PC-3 (cell line): ENCODE measurements around the gene PLXNB2.
"Not testable (repeated sequence)": the region's sequence is repeated elsewhere in the genome, so short reads cannot be mapped to it uniquely, and the experiment has no call there.

ENCODE experiments used
- CTCF ChIP-seq: fragments of 300-600 bp; sonication (generic); conservative IDR thresholded peaks from 2 replicates; pipeline ENCODE4 v1.5.1; 2017; ENCODE audit warnings: antibody characterized with exemption, low read depth, mild to moderate bottlenecking, low read length
- EZH2phosphoT487 ChIP-seq: fragments of 300-600 bp; sonication (generic); IDR thresholded peaks from 2 replicates; pipeline ENCODE4 v1.6.1; 2018; ENCODE audit warnings: mild to moderate bottlenecking, antibody characterized with exemption, low read length, borderline replicate concordance

- TF ChIP-seq CTCF, EZH2phosphoT487: not testable (repeated sequence)
Observed at GRCh38 chr22:50334433-50334832, 27.0 kb upstream of the PLXNB2 start.
